Astrocyte (in vitro differentiated cells and primary cell): Measurements from ENCODE around the gene ULK4.

ENCODE experiments used
- EZH2 ChIP-seq: IDR thresholded peaks from 2 replicates; pipeline ENCODE4 v1.6.1; 2012; ENCODE audit warnings: mild to moderate bottlenecking, low read length, inconsistent platforms; ENCODE audit not compliant: insufficient read depth
- TF ChIP-seq, protein P1 (sequence below): IDR thresholded peaks from 2 replicates; pipeline ENCODE4 v1.5.1; 2011; ENCODE audit warnings: low read depth, mild to moderate bottlenecking, inconsistent platforms, low read length, moderate library complexity; ENCODE audit not compliant: insufficient read depth

GRCh38 chr3:41960826-41961750 is 815 bp downstream of the ULK4 start:
- no peak for TF ChIP-seq EZH2
- TF ChIP-seq, protein P1, sequence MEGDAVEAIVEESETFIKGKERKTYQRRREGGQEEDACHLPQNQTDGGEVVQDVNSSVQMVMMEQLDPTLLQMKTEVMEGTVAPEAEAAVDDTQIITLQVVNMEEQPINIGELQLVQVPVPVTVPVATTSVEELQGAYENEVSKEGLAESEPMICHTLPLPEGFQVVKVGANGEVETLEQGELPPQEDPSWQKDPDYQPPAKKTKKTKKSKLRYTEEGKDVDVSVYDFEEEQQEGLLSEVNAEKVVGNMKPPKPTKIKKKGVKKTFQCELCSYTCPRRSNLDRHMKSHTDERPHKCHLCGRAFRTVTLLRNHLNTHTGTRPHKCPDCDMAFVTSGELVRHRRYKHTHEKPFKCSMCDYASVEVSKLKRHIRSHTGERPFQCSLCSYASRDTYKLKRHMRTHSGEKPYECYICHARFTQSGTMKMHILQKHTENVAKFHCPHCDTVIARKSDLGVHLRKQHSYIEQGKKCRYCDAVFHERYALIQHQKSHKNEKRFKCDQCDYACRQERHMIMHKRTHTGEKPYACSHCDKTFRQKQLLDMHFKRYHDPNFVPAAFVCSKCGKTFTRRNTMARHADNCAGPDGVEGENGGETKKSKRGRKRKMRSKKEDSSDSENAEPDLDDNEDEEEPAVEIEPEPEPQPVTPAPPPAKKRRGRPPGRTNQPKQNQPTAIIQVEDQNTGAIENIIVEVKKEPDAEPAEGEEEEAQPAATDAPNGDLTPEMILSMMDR, result no peak
